HEK293 (cell line): ENCODE measurements around the gene PRR13.

Experiments
- EGR2 ChIP-seq: fragments of 450-650 bp; formaldehyde crosslinking; IDR thresholded peaks from 2 replicates; pipeline ENCODE4 v1.5.1; 2016; ENCODE audit warnings: low read depth, missing biosample characterization, missing genetic modification characterization
- FEZF1 ChIP-seq: fragments of 450-650 bp; formaldehyde crosslinking; IDR thresholded peaks from 2 replicates; pipeline ENCODE4 v1.5.1; 2016; ENCODE audit warnings: missing biosample characterization, missing genetic modification characterization
- MZF1 ChIP-seq: fragments of 450-650 bp; formaldehyde crosslinking; IDR thresholded peaks from 2 replicates; pipeline ENCODE4 v1.5.1; 2017; ENCODE audit warnings: missing biosample characterization, missing genetic modification characterization, borderline replicate concordance
- SALL2 ChIP-seq: fragments of 450-650 bp; formaldehyde crosslinking; IDR thresholded peaks from 2 replicates; pipeline ENCODE4 v1.5.0; 2017; ENCODE audit warnings: missing biosample characterization, mild to moderate bottlenecking, missing genetic modification characterization, borderline replicate concordance
- ZFP37 ChIP-seq: fragments of 450-650 bp; formaldehyde crosslinking; IDR thresholded peaks from 2 replicates; pipeline ENCODE4 v1.5.1; 2016; ENCODE audit warnings: missing biosample characterization, missing genetic modification characterization
- ZFP69B ChIP-seq: fragments of 450-650 bp; formaldehyde crosslinking; IDR thresholded peaks from 2 replicates; pipeline ENCODE4 v1.5.1; 2016; ENCODE audit warnings: missing biosample characterization, missing genetic modification characterization
- ZNF112 ChIP-seq: fragments of 450-650 bp; formaldehyde crosslinking; IDR thresholded peaks from 2 replicates; pipeline ENCODE4 v1.5.0; 2017; ENCODE audit warnings: missing biosample characterization, missing genetic modification characterization
- ZNF157 ChIP-seq: fragments of 450-650 bp; formaldehyde crosslinking; IDR thresholded peaks from 2 replicates; pipeline ENCODE4 v1.5.1; 2016; ENCODE audit warnings: missing biosample characterization, missing genetic modification characterization
- ZNF16 ChIP-seq: fragments of 450-650 bp; formaldehyde crosslinking; IDR thresholded peaks from 2 replicates; pipeline ENCODE4 v1.5.1; 2016; ENCODE audit warnings: low read depth, missing biosample characterization, missing genetic modification characterization
- ZNF169 ChIP-seq: fragments of 450-650 bp; formaldehyde crosslinking; IDR thresholded peaks from 2 replicates; pipeline ENCODE4 v1.5.1; 2016; ENCODE audit warnings: missing biosample characterization, missing genetic modification characterization
- ZNF202 ChIP-seq: fragments of 450-650 bp; formaldehyde crosslinking; IDR thresholded peaks from 2 replicates; pipeline ENCODE4 v1.5.1; 2016; ENCODE audit warnings: missing biosample characterization, missing genetic modification characterization, borderline replicate concordance
- ZNF214 ChIP-seq: fragments of 450-650 bp; formaldehyde crosslinking; IDR thresholded peaks from 2 replicates; pipeline ENCODE4 v1.5.1; 2017; ENCODE audit warnings: missing biosample characterization, mild to moderate bottlenecking, missing genetic modification characterization, borderline replicate concordance
- ZNF341 ChIP-seq: fragments of 450-650 bp; formaldehyde crosslinking; IDR thresholded peaks from 2 replicates; pipeline ENCODE4; 2016; ENCODE audit warnings: low read depth, missing biosample characterization, missing genetic modification characterization
- ZNF510 ChIP-seq: fragments of 450-650 bp; formaldehyde crosslinking; IDR thresholded peaks from 2 replicates; pipeline ENCODE4 v1.5.1; 2018; ENCODE audit warnings: mild to moderate bottlenecking, missing genetic modification characterization, missing biosample characterization; ENCODE audit not compliant: insufficient replicate concordance
- ZNF530 ChIP-seq: fragments of 450-650 bp; formaldehyde crosslinking; IDR thresholded peaks from 2 replicates; pipeline ENCODE4 v1.5.1; 2016; ENCODE audit warnings: low read depth, missing biosample characterization, missing genetic modification characterization
- ZNF549 ChIP-seq: fragments of 450-650 bp; IDR thresholded peaks from 2 replicates; pipeline ENCODE4 v1.5.1; 2018; ENCODE audit warnings: missing biosample characterization, missing genetic modification characterization, mild to moderate bottlenecking, inconsistent platforms, moderate library complexity
- ZNF558 ChIP-seq: fragments of 450-650 bp; formaldehyde crosslinking; IDR thresholded peaks from 2 replicates; pipeline ENCODE4 v1.5.1; 2016; ENCODE audit warnings: missing biosample characterization, missing genetic modification characterization
- ZNF624 ChIP-seq: fragments of 450-650 bp; formaldehyde crosslinking; IDR thresholded peaks from 2 replicates; pipeline ENCODE4 v1.5.1; 2017; ENCODE audit warnings: missing biosample characterization, missing genetic modification characterization
- ZNF626 ChIP-seq: fragments of 450-650 bp; sonication (Bioruptor Pico); formaldehyde crosslinking; IDR thresholded peaks from 2 replicates; pipeline ENCODE4 v1.5.1; 2018; ENCODE audit warnings: missing biosample characterization, missing genetic modification characterization, inconsistent platforms
- ZNF629 ChIP-seq: fragments of 450-650 bp; formaldehyde crosslinking; IDR thresholded peaks from 2 replicates; pipeline ENCODE4 v1.5.1; 2017; ENCODE audit warnings: missing biosample characterization, missing genetic modification characterization
- ZNF660 ChIP-seq: fragments of 450-650 bp; IDR thresholded peaks from 2 replicates; pipeline ENCODE4 v1.5.1; 2018; ENCODE audit warnings: missing biosample characterization, mild to moderate bottlenecking, missing genetic modification characterization
- ZNF792 ChIP-seq: fragments of 450-650 bp; formaldehyde crosslinking; IDR thresholded peaks from 2 replicates; pipeline ENCODE4 v1.5.1; 2016; ENCODE audit warnings: missing biosample characterization, missing genetic modification characterization
- ZXDB ChIP-seq: fragments of 450-650 bp; formaldehyde crosslinking; IDR thresholded peaks from 2 replicates; pipeline ENCODE4 v1.5.1; 2016; ENCODE audit warnings: missing biosample characterization, missing genetic modification characterization
- TF ChIP-seq, protein P1 (sequence below): fragments of 450-650 bp; formaldehyde crosslinking; IDR thresholded peaks from 2 replicates; pipeline ENCODE4 v1.5.1; 2016; ENCODE audit warnings: missing biosample characterization, missing genetic modification characterization
- TF ChIP-seq, protein P2 (sequence below): fragments of 450-650 bp; IDR thresholded peaks from 2 replicates; pipeline ENCODE4 v1.5.1; 2018; ENCODE audit warnings: missing biosample characterization, mild to moderate bottlenecking, missing genetic modification characterization
- TF ChIP-seq, protein P3 (sequence below): fragments of 450-650 bp; formaldehyde crosslinking; IDR thresholded peaks from 2 replicates; pipeline ENCODE4 v1.5.1; 2017; ENCODE audit warnings: missing biosample characterization, mild to moderate bottlenecking, missing genetic modification characterization, moderate library complexity
- TF ChIP-seq, protein P4 (sequence below): fragments of 450-650 bp; formaldehyde crosslinking; IDR thresholded peaks from 2 replicates; pipeline ENCODE4 v1.5.1; 2016; ENCODE audit warnings: missing biosample characterization, missing genetic modification characterization
- TF ChIP-seq, protein P5 (sequence below): fragments of 450-650 bp; formaldehyde crosslinking; IDR thresholded peaks from 2 replicates; pipeline ENCODE4 v1.5.1; 2016; ENCODE audit warnings: missing biosample characterization, missing genetic modification characterization
- TF ChIP-seq, protein P6 (sequence below): fragments of 450-650 bp; formaldehyde crosslinking; IDR thresholded peaks from 2 replicates; pipeline ENCODE4; 2016; ENCODE audit warnings: missing biosample characterization, missing genetic modification characterization
- TF ChIP-seq, protein P7 (sequence below): fragments of 450-650 bp; formaldehyde crosslinking; IDR thresholded peaks from 2 replicates; pipeline ENCODE4 v1.5.1; 2017; ENCODE audit warnings: missing biosample characterization, missing genetic modification characterization

The PRR13 gene

DNA sequence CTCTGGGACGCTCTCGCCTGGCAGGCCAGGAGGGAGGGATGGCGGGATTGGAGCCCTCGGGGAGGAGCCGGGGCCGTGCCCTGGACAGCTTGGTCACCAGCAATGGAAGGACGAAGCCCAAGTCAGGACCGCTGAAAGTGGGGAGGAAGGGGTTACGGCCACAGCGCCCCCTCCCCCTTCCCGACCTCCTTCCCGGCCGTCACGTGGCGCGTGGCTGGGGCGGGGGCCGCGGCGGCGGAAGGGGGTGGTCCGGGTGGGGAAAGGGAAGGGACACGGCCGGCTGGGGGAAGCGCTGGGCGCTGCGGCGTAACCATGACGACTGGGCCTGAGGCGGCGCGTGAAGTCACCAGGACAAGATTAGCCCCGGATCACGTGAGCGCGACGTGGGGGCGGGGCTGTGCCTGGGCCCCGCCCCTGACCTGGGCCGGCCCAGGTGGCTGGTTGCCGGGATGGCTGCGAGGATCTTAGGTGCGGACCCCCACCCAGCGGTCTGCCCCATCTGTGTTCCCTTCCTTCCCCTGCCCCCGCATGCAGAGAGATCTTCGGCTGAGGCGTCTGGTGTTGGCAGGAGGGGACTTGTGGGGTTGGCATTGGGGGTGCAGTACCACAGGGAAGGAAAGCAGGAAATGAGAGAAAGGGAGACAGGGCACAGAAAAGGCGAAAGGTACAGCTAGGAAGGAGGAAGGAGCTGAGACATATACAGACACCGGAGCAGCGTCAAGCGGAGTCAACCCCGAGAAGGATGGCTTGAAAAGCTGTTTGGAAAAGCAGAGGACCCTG, 51.5 kb downstream of the PRR13 start (continued):
- TF ChIP-seq, protein P1, sequence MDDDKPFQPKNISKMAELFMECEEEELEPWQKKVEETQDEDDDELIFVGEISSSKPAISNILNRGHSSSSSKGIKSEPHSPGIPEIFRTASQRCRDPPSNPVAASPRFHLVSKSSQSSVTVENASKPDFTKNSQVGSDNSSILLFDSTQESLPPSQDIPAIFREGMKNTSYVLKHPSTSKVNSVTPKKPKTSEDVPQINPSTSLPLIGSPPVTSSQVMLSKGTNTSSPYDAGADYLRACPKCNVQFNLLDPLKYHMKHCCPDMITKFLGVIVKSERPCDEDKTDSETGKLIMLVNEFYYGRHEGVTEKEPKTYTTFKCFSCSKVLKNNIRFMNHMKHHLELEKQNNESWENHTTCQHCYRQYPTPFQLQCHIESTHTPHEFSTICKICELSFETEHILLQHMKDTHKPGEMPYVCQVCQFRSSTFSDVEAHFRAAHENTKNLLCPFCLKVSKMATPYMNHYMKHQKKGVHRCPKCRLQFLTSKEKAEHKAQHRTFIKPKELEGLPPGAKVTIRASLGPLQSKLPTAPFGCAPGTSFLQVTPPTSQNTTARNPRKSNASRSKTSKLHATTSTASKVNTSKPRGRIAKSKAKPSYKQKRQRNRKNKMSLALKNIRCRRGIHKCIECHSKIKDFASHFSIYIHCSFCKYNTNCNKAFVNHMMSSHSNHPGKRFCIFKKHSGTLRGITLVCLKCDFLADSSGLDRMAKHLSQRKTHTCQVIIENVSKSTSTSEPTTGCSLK (tag by site-specific recombination): no peak
- TF ChIP-seq ZNF530 (no peak), ZNF214 (tag by site-specific recombination) (no peak), ZNF157 (no peak), SALL2 (tag by site-specific recombination) (no peak), ZFP37 (tag by site-specific recombination) (no peak), ZNF112 (no peak), MZF1 (tag by site-specific recombination) (no peak), EGR2 (tag by site-specific recombination) (0 out of 2 replicates have a peak, but pooled peaks have one; percentile 26), ZNF660 (tag by site-specific recombination) (no peak), ZNF624 (no peak), ZNF792 (no peak), ZNF16 (tag by site-specific recombination) (no peak), ZNF629 (tag by site-specific recombination) (peak; percentile 50), ZFP69B (tag by site-specific recombination) (no peak), ZNF341 (tag by site-specific recombination) (peak; percentile 91), FEZF1 (tag by site-specific recombination) (no peak), ZNF169 (tag by site-specific recombination) (no peak), ZXDB (tag by site-specific recombination) (no peak), ZNF510 (no peak), ZNF549 (tag by site-specific recombination) (no peak), ZNF558 (tag by site-specific recombination) (no peak), ZNF202 (tag by site-specific recombination) (no peak), ZNF626 (tag by site-specific recombination) (no peak)
- TF ChIP-seq, protein P2, sequence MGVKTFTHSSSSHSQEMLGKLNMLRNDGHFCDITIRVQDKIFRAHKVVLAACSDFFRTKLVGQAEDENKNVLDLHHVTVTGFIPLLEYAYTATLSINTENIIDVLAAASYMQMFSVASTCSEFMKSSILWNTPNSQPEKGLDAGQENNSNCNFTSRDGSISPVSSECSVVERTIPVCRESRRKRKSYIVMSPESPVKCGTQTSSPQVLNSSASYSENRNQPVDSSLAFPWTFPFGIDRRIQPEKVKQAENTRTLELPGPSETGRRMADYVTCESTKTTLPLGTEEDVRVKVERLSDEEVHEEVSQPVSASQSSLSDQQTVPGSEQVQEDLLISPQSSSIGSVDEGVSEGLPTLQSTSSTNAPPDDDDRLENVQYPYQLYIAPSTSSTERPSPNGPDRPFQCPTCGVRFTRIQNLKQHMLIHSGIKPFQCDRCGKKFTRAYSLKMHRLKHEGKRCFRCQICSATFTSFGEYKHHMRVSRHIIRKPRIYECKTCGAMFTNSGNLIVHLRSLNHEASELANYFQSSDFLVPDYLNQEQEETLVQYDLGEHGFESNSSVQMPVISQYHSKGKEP (tag by site-specific recombination): no peak
- TF ChIP-seq, protein P3, sequence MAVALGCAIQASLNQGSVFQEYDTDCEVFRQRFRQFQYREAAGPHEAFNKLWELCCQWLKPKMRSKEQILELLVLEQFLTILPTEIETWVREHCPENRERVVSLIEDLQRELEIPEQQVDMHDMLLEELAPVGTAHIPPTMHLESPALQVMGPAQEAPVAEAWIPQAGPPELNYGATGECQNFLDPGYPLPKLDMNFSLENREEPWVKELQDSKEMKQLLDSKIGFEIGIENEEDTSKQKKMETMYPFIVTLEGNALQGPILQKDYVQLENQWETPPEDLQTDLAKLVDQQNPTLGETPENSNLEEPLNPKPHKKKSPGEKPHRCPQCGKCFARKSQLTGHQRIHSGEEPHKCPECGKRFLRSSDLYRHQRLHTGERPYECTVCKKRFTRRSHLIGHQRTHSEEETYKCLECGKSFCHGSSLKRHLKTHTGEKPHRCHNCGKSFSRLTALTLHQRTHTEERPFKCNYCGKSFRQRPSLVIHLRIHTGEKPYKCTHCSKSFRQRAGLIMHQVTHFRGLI (tag by site-specific recombination): peak; percentile 35; the same call in 1 of the 2 replicates
- TF ChIP-seq, protein P4, sequence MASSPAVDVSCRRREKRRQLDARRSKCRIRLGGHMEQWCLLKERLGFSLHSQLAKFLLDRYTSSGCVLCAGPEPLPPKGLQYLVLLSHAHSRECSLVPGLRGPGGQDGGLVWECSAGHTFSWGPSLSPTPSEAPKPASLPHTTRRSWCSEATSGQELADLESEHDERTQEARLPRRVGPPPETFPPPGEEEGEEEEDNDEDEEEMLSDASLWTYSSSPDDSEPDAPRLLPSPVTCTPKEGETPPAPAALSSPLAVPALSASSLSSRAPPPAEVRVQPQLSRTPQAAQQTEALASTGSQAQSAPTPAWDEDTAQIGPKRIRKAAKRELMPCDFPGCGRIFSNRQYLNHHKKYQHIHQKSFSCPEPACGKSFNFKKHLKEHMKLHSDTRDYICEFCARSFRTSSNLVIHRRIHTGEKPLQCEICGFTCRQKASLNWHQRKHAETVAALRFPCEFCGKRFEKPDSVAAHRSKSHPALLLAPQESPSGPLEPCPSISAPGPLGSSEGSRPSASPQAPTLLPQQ (tag by site-specific recombination): no peak; the same call in 1 of the 2 replicates
- TF ChIP-seq, protein P5, sequence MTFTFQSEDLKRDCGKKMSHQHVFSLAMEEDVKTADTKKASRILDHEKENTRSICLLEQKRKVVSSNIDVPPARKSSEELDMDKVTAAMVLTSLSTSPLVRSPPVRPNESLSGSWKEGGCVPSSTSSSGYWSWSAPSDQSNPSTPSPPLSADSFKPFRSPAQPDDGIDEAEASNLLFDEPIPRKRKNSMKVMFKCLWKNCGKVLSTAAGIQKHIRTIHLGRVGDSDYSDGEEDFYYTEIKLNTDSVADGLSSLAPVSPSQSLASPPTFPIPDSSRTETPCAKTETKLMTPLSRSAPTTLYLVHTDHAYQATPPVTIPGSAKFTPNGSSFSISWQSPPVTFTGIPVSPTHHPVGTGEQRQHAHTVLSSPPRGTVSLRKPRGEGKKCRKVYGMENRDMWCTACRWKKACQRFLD (tag by site-specific recombination): no peak
- TF ChIP-seq, protein P6, sequence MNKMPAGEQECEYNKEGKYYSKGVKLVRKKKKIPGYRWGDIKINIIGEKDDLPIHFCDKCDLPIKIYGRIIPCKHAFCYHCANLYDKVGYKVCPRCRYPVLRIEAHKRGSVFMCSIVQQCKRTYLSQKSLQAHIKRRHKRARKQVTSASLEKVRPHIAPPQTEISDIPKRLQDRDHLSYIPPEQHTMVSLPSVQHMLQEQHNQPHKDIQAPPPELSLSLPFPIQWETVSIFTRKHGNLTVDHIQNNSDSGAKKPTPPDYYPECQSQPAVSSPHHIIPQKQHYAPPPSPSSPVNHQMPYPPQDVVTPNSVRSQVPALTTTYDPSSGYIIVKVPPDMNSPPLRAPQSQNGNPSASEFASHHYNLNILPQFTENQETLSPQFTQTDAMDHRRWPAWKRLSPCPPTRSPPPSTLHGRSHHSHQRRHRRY (tag by site-specific recombination): no peak
- TF ChIP-seq, protein P7, sequence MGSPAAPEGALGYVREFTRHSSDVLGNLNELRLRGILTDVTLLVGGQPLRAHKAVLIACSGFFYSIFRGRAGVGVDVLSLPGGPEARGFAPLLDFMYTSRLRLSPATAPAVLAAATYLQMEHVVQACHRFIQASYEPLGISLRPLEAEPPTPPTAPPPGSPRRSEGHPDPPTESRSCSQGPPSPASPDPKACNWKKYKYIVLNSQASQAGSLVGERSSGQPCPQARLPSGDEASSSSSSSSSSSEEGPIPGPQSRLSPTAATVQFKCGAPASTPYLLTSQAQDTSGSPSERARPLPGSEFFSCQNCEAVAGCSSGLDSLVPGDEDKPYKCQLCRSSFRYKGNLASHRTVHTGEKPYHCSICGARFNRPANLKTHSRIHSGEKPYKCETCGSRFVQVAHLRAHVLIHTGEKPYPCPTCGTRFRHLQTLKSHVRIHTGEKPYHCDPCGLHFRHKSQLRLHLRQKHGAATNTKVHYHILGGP (tag by site-specific recombination): no peak
